ENCODE measurements around the gene SAMD1.

Gene SAMD1

GRCh38 chr19:14089662-14090508, 666 bp downstream of the SAMD1 start:
- Histone ChIP-seq H3K36me3 (peaks cover 11% of the 10 kb centered on the region), H3K4me3 (ENCODE audit: low read depth, low read length) (peak overlapping the region; percentile 63), H3K4me1 (no peaks in the 10 kb centered on the region), H3K9me3 (peaks cover 6% of the 10 kb centered on the region), H3K27me3 (no peaks in the 10 kb centered on the region)
- no peak for TF ChIP-seq CTCF (IDR thresholded peaks at IDR 0.05; ENCODE audit: low read depth, low read length)
- DNase-seq: peak; percentile 74

- H3K27me3 ChIP-seq: no peaks in the 10 kb centered on the region
- TF ChIP-seq CTCF (IDR thresholded peaks at IDR 0.05; ENCODE audit: low read depth, low read length): peak; percentile 26; the same call in 1 of the 2 replicates
- no peak for DNase-seq
- peak overlapping the region; percentile 46 for H3K4me3 ChIP-seq (ENCODE audit: low read depth, low read length)
- no peaks in the 10 kb centered on the region for H3K4me1 ChIP-seq
- peaks cover 6% of the 10 kb centered on the region for H3K9me3 ChIP-seq
- peaks cover 11% of the 10 kb centered on the region for H3K36me3 ChIP-seq
Observed at GRCh38 chr19:14089412-14089661, 1.2 kb downstream of the SAMD1 start.

- DNase-seq: no peak
- peaks cover 6% of the 10 kb centered on the region for H3K9me3 ChIP-seq
- H3K4me1 ChIP-seq: no peaks in the 10 kb centered on the region
- TF ChIP-seq CTCF (IDR thresholded peaks at IDR 0.05; ENCODE audit: low read depth, low read length): no peak
- peaks cover 11% of the 10 kb centered on the region for H3K36me3 ChIP-seq
- no peaks in the 10 kb centered on the region for H3K27me3 ChIP-seq
- H3K4me3 ChIP-seq (ENCODE audit: low read depth, low read length): peak overlapping the region; percentile 46
Observed at GRCh38 chr19:14088634-14089411, 1.7 kb downstream of the SAMD1 start.

GRCh38 chr19:14086098-14086497, 4.5 kb downstream of the SAMD1 start:
- no peak for TF ChIP-seq CTCF (IDR thresholded peaks at IDR 0.05; ENCODE audit: low read depth, low read length)

GRCh38 chr19:14085309-14085995, 5.1 kb downstream of the SAMD1 start, which contains the start of gene C19orf67:
Gene C19orf67, minus strand, starts transcription at chr19:14085783. Its CDS starts 156 bp downstream, at chr19:14085627.
- no peaks in the 10 kb centered on the region for H3K27me3 ChIP-seq
- no peaks in the 10 kb centered on the region for H3K9me3 ChIP-seq
- no peak within 1 kb of the TSS for H3K4me3 ChIP-seq (ENCODE audit: low read depth, low read length)

More at GRCh38 chr19:14086098-14086497, 4.5 kb downstream of the SAMD1 start:
- Histone ChIP-seq H3K27me3 (no peaks in the 10 kb centered on the region), H3K4me3 (ENCODE audit: low read depth, low read length) (no peak overlapping the region), H3K36me3 (peaks cover 11% of the 10 kb centered on the region), H3K4me1 (no peaks in the 10 kb centered on the region), H3K9me3 (no peaks in the 10 kb centered on the region)
- no peak for DNase-seq

More at GRCh38 chr19:14085309-14085995, 5.1 kb downstream of the SAMD1 start, which contains the start of gene C19orf67:
- H3K36me3 ChIP-seq: peaks cover 11% of the 10 kb centered on the region
- no peaks in the 10 kb centered on the region for H3K4me1 ChIP-seq
- no peak for DNase-seq
- no peak for TF ChIP-seq CTCF (IDR thresholded peaks at IDR 0.05; ENCODE audit: low read depth, low read length)

All from BE2C (cell line).